UCSD-AML1 (cell line): ENCODE measurements around the gene ARL13B.
A peak's percentile ranks its signal among the peaks of the same experiment; 100 is the strongest.
"Not testable (repeated sequence)": the region's sequence is repeated elsewhere in the genome, so short reads cannot be mapped to it uniquely, and the experiment has no call there.

ENCODE experiments used
- DNase-seq: peaks from one replicate; lab custom pipeline; 2025; ENCODE audit not compliant: unreplicated experiment; lab: John Stamatoyannopoulos, UW

The ARL13B gene

GRCh38 chr3:94061297-94061696 is 81.3 kb downstream of the ARL13B start:
- DNase-seq, result no peak

GRCh38 chr3:94062513-94063404 is 82.8 kb downstream of the ARL13B start, which contains the start of the genes DHFR2 and NSUN3:
Gene DHFR2 (minus strand): TSS chr3:94062916. CDS start chr3:94061511, 1,405 bp downstream.
Gene NSUN3 (plus strand): TSS chr3:94063061. CDS start chr3:94063127, 66 bp downstream.
- peak; percentile 94 for DNase-seq

- peak; percentile 6 for DNase-seq
These were observed 83.7 kb downstream of the ARL13B start for GRCh38 chr3:94063496-94064119.

- no peak for DNase-seq
These were observed 84.4 kb downstream of the ARL13B start for GRCh38 chr3:94064243-94064860.

GRCh38 chr3:94065122-94065521 is 85.2 kb downstream of the ARL13B start:
- no peak for DNase-seq

- DNase-seq, result no peak
These were observed 86.0 kb downstream of the ARL13B start for GRCh38 chr3:94065819-94066480.

GRCh38 chr3:94066506-94067500 is 86.8 kb downstream of the ARL13B start:
- no peak for DNase-seq

- DNase-seq, result no peak
These were observed 89.3 kb downstream of the ARL13B start for GRCh38 chr3:94069194-94069813.

- DNase-seq, result no peak
These were observed 90.5 kb downstream of the ARL13B start for GRCh38 chr3:94070341-94070911.

- peak; percentile 10 for DNase-seq
These were observed 91.8 kb downstream of the ARL13B start for GRCh38 chr3:94071713-94072284.

- DNase-seq, result no peak
These were observed 96.1 kb downstream of the ARL13B start for GRCh38 chr3:94076055-94076454.

GRCh38 chr3:94080552-94080951 is 100.6 kb downstream of the ARL13B start:
- not testable (repeated sequence) for DNase-seq

GRCh38 chr3:94081884-94082283 is 101.9 kb downstream of the ARL13B start:
- no peak for DNase-seq

GRCh38 chr3:94082391-94082937 is 102.5 kb downstream of the ARL13B start:
- DNase-seq, result no peak

GRCh38 chr3:94083261-94083660 is 103.3 kb downstream of the ARL13B start:
- DNase-seq, result no peak

- no peak for DNase-seq
These were observed 109.2 kb downstream of the ARL13B start for GRCh38 chr3:94089126-94089525.

GRCh38 chr3:94092086-94092485 is 112.1 kb downstream of the ARL13B start:
- no peak for DNase-seq

- DNase-seq, result no peak
These were observed 113.2 kb downstream of the ARL13B start for GRCh38 chr3:94093151-94093550.

GRCh38 chr3:94095111-94095510 is 115.2 kb downstream of the ARL13B start:
- DNase-seq, result no peak
